HG02623 (cell line): ENCODE data around the gene SORCS2.

ENCODE experiments used
- ATAC-seq: cut with Tn5 transposase; IDR thresholded peaks from one replicate; pipeline ENCODE4 v1.9.1; 2021; ENCODE audit warnings: moderate library complexity; ENCODE audit not compliant: unreplicated experiment

Gene SORCS2

DNA sequence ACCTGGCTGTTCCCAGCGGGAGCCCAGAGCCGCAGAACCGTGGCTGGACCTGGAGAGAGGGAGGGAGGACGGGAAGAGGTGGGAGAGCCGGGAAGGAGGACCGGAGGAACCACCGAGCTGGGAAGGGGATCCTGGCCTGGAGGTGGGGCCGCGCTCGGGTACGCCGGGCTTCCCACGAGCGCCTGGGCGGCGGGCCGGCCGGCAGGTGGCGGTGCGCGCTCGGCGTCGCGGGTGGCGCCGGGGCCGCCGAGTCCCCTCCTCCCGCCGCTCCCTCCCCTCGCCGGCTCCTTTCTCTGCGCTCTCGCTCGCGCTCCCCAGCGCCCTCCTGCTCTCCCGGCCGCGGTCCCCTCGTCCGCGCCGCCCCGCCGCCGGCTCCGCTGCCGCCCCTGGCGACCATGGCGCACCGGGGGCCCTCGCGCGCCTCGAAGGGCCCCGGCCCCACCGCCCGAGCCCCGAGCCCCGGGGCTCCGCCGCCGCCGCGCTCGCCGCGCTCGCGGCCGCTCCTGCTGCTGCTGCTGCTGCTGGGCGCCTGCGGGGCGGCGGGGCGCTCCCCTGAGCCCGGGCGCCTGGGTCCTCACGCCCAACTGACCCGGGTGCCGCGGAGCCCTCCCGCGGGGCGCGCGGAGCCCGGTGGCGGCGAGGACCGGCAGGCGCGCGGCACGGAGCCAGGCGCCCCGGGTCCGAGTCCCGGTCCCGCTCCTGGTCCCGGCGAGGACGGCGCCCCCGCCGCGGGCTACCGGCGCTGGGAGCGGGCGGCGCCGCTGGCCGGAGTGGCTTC lies at the start of gene SORCS2:
TSS of gene SORCS2 (plus strand) at position 287 of the 778 bp plus-strand sequence.
- ATAC-seq: no peak

- ATAC-seq: no peak
Measured at GRCh38 chr4:7144374-7145290, 47.7 kb upstream of the SORCS2 start.

DNA sequence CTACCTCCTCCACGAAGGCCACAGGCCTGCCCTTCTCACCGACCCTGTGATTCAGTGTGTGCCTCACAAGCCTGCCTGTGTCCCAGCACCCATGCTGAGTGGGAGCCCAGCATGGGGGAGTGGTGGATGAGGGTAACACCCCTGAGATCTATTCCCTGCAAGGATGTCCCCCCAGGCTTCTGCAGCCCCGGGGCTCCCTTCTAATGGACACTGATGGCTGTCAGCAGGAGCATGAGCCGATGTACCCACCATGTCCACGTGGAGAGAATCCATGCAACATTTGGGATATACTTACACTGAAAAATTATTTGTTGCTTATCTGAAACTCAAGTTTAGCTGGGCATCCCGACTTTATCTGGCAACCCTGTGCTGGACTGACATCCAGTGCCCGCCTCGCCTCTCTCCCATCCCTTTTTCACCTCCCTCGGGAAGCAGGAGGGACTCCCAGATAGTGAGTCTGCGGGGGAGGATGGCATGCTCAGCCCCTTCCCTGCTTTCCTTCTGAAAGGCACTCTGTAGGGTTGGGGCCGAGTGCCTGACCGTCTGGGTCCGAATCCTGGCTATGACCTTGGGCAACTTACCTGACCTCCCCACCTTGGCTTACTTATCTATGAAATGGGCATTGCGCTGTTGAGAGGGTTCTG lies 46.9 kb upstream of the SORCS2 start:
- no peak for ATAC-seq

- ATAC-seq: no peak
Measured at GRCh38 chr4:7146059-7146785, 46.1 kb upstream of the SORCS2 start.

DNA sequence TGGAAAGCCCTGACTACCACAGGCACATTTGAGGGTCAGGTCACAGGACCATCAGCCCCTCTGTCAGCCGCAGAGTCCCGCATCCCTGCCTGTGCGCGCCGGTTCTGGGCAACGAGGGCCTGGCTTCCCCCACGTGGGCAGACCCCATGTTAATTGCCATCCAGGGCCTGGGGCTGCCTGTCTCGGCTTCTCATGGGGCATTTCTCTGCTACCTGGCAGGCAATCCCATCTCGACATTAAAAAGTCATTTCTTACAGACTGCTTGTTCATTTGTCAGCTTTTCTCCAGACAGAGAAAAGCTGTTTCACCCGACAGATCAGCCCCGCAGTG lies 45.6 kb upstream of the SORCS2 start:
- no peak for ATAC-seq

DNA sequence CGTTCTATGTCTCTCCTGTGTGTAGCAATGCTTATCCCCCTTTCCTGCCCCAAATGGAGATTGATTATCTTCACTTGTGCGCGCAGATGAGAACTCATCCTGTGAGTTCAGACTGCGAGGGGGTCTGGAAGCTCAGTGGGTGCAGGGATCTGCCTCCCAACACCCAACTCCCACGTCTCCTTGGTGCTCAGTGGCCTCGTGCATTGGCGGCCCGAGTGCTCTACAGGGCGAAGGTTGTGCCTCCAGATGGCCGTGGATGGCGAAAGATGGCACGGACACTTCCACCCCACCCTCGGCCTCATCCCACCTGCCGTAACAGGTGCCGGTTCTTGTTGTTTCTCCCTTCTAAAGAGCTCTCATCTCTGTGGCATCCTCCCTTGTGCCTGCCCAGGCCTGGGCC lies 45.1 kb upstream of the SORCS2 start:
- no peak for ATAC-seq

DNA sequence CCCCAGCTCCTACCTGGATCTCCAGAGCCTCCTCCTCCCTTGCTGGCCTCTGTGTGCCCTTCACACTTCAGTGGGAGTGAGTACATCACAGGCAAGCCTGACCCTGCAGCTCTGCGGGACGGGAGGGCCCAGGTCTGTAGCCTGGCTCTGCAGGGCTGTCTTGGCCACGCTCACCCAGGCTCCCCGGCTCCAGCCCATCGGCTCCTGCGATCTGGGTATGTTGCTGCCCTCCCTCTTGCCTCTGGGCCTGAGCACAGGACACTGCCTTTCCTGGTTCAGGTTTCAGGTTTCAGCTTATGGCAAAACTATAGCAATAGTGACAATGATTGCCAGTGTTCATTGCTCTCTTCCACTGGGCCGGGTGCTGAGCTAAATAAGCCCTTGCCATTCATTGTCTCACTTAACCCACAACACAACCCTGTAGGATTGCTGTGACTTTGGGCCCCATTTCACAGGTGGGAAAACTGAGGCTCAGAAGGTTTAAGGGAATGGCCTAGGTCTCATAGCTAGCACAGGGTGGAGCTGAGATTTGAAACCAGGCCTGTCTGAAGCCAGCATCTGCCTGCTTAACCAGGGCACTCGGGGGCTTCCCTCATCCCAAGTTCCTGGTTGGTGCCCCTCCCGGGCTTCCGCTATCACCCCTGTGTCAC lies 44.6 kb upstream of the SORCS2 start:
- no peak for ATAC-seq

DNA sequence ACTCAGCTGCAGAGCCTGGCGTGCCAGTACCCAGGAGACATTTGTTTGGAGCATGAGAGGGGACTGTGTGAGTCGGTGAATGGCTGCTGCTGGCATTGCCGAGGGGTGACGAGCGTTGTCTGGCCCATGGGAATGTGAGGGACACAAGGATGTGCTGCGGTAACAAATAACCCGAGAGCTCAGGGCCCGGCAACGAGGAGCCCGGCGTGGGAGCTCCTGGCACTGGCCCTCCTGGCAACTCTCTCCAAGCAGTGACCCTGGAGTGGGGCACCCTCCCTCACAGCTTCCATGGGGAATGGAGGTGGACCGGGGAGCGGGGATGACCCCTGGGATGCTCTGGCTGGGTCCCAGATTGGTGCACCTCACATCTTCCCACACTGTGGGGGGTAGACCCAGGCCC lies 44.0 kb upstream of the SORCS2 start:
- ATAC-seq: no peak

DNA sequence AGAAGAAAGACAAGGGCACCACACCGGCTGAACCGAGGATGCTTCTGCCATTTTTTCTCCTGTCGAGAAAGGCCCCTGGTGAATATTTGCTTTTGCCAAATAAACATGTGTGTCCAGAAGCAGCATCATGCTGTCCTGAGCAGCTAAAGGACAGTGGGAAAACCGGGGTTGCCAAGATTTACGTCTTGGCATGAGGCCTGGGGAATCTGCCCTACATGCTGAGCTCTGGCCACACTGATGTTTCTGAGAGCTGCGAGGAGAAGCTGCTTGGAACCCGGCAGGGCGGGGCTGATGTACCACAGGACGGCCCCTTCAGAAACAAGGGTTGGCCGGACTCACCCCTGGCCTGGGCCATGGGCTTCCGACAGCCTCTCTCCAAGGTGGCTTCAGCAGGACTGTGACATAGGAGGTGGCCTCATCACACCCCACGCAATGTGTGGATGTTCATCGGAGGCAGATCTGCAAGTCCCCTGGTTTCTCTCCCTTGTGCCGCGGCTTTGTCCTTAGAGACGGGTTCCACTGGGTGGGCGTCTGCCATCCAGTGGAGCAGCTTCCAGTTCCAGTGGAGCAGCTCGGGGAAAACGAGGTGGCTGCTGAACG lies 42.2 kb upstream of the SORCS2 start:
- no peak for ATAC-seq

- ATAC-seq: no peak
Measured at GRCh38 chr4:7151668-7152227, 40.6 kb upstream of the SORCS2 start.

GRCh38 chr4:7153711-7154110 lies 38.6 kb upstream of the SORCS2 start:
- ATAC-seq: no peak

GRCh38 chr4:7154351-7154981 lies 37.9 kb upstream of the SORCS2 start:
- ATAC-seq: no peak

DNA sequence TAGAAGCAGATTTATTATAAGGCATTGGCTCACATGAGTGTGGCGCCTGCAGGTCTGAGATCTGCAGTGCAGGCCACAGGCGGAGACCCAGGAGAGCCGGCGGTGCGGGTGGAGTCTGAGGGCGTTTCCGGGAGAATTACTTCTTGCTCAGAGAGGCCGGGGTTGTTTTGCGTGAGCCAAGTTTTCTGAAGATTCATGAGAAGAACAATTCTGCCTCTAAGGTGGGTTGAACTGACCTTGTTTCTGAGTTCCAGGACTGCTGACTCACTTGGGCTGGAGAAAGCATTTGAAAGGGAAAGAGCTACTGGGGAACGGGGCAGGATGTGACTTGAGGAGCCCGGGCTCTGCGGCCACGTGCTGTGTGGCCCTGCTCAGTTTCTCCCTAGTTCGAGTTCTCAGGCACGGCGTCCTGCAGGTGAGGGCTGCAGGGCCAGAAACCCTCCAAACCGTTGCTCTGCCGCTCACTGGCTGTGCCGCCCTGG lies 36.7 kb upstream of the SORCS2 start:
- no peak for ATAC-seq

GRCh38 chr4:7156328-7156727 lies 36.0 kb upstream of the SORCS2 start:
- no peak for ATAC-seq

DNA sequence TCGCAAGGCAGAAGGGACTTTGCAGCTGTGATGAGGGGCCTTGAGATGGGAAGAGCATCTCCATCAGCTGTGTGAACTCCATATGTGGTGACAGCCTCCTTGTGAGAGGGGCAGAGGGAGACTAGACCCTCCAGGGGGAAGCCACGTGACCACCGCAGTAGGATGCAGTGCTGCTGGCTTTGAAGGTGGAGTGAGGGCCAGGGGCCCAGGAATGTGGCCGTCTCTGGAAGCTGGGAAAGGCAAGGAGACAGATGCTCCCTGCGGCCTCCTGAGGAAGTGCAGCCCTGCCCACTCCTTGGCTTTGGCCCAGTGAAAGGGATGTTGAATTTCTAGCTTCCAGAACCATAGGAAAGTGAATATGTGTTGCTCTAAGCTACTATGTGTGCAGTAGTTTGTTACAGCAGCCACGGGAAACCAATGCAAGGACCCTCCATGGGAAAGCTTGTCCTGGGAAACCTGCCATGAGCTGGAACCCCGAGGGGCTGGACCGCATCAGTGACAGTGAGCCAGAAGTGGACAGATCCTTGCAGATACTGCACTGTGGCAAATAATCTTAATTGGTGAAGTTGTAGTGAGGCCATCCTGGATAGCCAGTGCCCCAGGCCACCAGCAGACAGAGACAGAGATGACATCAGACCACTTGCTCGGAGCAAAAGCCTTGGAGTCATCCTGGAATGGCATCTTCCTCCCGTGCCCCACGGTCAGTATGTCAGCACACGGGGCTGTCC lies 35.4 kb upstream of the SORCS2 start:
- no peak for ATAC-seq

- no peak for ATAC-seq
Measured at GRCh38 chr4:7157666-7158065, 34.7 kb upstream of the SORCS2 start.

GRCh38 chr4:7158081-7158750 lies 34.1 kb upstream of the SORCS2 start:
- ATAC-seq: no peak

GRCh38 chr4:7158991-7159390 lies 33.3 kb upstream of the SORCS2 start:
- no peak for ATAC-seq
